SW480 (cell line): ENCODE data around the gene TBL1XR1.

Experiments
- DNase-seq: peaks from one replicate; pipeline ENCODE4 v3.0.0-alpha.2; 2016; ENCODE audit warnings: low spot score

Gene TBL1XR1

DNA sequence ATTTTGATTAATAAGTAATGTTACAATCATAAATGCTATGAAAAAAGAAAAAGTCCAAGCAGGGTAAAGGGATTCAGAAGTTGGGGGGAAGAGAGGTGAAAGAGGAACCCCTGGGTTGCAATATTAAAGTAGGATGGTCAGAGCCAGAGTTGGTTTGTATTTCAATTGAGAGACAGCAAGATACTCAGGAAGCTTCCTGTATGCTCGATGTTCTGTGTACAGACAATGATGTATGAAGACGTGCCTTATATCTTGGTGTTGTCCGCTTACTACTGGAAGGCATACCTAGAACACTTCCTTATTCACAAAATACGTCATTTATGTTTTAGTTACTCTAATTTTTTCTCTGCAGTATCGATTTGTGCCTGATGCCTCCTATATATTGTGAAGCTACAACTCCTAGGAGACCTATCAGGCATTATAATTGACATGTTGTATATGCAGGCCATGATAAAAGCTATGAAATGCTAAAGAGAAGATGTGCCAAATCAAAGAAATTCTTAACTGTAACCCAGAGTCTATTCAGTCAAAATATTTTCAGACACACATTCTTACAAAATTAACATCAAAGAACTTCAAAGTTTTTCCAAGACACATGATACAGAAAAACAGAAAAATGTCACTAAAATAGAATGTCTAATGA, 87.5 kb downstream of the TBL1XR1 start:
- DNase-seq, result no peak

DNA sequence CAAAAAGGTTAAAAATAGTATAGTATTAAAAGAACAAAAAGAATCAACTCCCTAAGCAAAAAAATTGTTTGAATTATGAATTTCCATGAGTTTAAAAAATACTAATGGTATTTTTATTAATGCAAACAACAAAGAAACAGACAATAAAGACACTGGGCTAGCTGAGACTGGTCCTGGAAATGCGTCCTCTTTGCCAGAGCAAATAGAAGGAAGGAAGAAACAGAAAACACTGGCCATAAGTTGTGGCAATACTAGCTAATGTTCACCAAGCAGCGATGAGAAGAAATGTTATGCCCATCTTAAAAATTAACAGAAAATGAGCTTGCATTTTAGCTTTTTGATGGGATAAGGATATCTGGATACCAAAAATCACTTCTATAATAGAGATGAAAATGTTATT, 88.6 kb downstream of the TBL1XR1 start:
- no peak for DNase-seq

DNA sequence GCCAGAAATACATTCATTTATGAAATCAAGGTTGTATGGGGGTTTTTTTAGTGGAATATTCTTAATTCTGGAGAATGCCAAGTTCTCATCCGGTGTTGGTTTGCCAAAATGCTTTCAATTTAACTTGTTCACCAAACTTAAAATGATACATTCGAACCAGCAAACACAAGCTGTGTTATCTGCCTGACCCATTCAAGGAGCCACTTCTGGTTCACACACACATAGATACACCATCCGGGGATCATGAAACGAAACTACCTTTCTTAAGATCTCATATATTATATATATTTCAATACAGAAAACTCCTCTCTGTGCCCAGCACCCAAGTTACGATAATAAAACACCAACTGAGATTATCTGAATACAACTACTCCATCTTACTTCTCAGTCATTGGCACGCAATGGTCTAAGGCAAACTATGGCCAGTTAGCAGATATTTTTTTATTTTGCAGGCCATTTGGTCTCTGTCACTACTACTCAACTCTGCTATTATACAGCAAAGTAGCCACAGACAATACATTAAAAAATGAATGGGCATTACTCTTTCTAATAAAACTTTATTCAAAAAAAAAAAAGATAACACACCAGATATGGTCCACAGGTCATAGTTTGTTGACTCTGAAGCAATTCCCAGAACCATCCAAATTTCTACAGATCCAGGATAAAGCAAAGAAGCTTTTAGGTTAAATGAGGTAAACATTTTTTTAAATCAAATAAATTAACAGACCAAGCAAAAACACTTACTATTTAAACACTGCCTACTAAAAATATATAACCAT, 89.6 kb downstream of the TBL1XR1 start:
- DNase-seq, result no peak

DNA sequence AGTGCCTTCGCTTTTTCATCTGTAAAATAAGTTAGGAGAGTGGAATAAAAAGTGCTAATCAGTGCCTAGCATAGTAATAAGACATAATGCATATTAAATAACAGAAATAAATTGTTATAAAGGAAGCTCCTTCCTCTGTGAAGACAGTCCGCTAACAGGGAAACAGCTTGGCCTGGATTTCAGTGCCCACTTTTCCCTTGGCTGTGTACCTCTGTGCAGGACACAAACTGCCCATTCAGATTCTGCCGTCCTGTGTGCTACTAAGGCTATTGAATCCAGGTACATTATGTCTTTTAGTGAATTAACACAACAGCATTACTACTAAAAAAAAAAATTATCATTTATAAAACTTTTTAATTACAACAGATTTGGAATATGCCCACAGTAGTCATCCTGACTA, 90.7 kb downstream of the TBL1XR1 start:
- DNase-seq, result no peak

DNA sequence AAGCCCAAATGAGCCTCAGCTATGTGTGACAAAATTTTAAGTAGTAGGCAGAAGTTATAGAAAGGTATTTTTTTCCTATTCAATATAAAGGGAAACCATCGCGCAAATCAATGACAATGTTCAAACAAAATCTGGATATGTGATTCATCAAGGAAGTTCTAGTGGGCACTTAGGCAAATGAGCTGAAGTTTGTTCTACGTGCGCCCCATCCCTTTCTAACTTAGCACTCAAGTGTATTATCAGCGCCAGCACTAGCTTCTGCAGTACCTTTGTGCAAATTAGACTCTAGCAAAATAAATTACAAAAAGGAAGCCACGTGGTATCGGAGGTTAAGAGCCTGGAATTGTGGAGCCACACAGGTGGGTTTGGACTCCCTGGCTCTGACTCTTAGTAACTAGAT, 91.1 kb downstream of the TBL1XR1 start:
- peak; percentile 11 for DNase-seq

DNA sequence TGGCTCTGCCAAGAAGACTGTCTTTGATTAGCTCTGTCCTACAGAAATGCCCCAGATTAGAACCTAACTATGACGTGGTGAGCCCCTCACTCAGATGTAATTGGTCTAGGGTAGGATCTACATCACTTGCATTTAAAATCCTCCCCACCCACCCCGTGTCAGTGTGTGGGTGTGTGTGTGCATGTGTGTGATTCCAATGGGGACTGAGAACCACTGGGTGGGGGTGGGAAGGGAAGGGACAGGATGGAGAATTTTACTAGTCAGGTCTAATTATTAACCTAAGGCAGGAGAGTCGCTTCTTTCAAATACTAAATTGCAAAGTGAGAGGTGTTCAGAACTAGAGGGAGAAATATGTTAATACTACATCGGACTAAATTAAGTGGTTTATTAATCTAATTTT, 91.7 kb downstream of the TBL1XR1 start:
- DNase-seq, result no peak

DNA sequence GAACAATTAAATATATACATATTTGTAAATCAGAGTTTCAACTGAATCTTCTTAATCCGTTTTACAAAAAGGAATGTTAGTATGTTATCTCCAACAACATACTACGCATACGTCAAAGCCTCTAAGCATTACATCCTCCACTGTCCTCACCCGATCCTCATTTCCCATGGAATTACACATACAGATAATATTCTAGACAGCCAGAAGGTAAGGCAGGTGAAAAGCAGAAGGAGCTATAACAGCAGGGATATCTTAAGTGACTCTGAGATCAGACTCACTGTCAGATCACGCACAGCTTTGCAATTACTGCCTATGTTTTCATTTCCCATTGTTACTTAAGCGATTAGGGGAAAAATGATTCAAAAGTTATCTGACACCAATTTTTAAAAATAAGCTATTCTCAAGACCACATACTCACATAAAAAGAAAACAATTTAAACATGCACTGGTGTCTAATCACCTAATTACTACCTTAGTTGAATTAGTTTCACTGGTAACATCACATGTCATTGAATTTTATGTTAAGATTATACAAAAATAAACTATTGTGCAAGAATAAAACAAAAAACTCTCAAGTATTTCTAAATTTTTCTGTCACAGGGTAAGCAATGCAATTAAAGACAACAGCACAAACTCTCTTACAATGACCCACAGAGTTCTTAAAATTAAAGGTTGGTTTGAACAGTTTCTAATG, 92.8 kb downstream of the TBL1XR1 start:
- DNase-seq, result no peak

DNA sequence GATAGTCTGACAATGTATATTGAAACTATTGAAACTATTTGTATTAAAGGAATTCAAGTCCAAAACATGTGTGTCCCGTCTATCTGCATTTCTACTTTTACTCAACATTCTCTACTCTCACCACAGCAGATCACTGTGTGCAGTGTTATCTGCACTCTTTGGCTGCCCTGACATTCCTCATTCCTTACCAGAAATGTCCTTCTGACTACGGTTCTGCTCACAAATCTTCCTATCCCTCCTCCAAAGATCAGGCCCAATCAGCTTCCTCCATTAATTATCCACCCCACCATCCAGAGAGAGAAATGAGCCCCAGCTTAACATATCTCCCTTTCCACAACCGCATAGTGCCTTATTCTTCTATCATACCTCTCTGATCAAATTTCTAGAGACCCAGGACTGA, 94.7 kb downstream of the TBL1XR1 start:
- DNase-seq, result no peak

DNA sequence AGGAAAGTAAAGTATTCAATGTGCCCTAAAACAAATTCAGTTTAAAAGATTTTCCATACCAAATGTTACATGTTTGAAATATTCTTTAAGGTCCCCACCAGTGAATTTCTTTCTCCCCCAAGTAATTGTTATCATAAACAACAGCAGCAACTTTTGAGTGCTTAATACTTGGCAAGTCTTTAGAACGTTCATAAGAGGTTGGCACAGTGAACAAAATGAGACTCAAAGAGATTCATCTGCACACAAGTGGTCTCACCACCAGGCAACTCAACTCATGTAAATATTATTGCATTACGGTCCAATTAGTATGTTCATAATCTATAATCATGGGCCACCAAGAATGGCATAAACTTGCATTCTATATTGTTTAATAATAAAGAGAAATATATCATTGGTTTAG, 98.7 kb downstream of the TBL1XR1 start:
- no peak for DNase-seq

DNA sequence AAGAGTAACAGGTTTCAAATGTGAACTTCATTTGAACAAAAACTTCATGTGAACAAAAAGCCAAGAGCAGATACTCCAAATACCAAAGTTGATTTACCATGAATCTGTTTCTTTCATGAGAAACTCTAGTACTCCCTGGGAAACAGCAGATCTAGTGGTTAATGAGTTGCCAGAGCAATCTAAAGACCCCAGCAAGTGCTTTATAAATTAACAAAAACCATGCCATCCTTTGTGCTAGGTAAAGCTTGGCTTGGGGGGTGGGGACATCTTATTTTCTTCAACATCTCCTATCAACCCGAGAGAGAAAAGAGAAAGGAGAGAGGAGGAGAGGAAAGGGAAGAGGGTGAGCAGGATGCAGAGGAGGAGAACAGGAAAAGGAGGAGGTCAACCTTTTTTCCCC, 100.7 kb downstream of the TBL1XR1 start:
- no peak for DNase-seq

DNA sequence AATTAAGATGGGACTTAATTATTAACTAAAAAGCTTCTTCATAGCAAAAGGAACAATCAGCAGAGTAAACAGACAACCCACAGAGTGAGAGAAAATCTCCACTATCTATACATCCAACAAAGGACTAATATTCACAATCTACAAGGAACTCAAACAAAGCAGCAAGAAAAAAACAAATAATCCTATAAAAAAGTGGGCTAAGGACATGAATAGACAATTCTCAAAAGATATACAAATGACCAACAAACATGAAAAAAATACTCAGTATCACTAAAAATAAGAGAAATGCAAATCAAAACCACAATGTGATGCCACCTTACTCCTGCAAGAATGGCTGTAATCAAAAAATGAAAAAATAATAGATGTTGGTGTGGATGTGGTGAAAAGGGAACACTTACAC, 103.3 kb downstream of the TBL1XR1 start:
- no peak for DNase-seq

DNA sequence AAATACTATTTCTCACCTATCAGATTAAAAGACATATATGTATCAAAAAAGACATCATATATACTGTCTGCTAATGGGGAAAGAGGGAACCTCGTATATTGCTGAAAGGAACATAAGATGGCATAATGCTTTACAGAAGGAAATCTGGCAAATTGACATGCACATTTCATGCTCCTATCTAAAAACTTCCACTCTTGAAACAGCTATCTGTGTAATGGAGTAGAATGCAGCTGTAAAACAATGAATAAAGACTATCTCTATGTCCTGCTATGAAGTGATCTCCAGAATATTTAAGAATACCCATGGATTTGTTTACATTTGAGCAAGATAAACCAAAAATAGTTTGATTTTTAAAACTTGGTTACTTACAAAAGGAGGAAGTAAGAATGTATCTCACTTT, 107.4 kb downstream of the TBL1XR1 start:
- no peak for DNase-seq

DNA sequence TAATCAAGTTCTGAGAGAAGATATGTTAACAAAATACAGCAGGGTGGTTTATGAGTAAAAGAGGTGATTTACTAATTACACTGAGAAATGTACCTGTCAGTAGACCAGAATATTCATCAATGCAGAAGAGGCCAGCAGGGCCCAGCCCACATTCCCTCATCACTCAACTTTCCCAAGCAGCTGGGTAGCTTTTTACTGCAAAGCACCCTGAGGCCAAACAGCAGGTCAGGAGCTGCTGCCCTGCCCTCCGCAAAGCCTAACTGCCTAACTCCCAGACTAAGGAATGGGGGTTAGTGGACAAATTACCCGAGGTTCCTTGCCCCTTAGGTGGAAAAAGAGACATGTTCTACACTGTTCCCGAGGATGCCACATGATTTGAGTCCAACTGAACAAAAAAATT, 108.2 kb downstream of the TBL1XR1 start:
- DNase-seq, result no peak

DNA sequence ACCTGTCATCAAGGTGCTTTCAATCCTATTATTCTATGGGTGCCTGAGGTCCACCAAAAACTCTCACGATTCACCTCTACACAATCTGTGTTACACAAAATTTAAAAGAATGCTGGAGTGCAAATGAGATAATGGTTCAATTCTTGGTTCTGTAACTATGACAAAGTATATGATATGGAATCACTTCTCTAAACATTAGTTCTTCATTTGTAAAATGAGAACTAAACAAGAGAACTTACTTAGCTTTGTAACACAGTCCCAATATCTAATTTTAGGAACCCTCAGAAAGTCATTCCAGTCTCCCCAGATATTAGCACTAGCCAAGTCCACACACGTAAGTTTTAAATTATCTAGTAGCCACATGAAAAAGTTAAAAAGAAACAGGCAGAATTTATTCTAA, 111.5 kb downstream of the TBL1XR1 start:
- no peak for DNase-seq

DNA sequence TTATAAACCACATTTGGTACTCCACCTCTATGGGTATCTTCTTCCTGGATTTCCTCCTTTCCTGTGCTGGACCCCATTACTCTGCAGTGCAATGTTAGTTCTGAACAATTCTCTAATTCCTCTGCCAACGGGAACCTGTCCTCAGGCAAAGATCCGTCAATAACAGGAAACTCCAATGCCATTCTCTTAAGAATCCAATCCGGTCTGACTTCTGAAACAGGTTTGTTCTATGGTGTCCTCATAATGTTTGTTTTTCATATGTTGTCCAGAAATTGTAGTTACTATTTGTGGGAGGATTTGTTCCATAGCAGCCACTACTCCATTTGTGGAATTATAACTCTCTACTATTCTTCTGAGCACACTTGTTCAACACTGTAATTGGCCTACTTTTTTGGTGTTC, 112.7 kb downstream of the TBL1XR1 start:
- no peak for DNase-seq

DNA sequence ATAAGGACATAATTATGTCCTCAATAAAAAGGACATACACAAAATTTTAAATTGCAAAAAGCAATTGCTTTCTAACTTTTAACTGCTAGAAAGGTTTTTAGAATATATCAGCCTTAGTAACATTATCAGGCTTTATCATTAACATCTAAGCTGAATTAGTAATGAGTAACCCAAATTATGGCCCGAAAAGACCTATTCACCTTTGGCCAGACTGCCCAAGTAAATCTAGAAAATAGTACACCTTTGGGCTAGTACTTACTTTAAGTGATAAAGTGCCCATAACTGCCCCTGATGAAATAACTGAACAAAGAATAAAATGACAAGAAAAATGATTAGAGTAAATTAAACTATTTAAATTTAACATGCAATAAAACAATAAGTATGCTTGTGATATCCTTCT, 117.2 kb downstream of the TBL1XR1 start:
- no peak for DNase-seq

DNA sequence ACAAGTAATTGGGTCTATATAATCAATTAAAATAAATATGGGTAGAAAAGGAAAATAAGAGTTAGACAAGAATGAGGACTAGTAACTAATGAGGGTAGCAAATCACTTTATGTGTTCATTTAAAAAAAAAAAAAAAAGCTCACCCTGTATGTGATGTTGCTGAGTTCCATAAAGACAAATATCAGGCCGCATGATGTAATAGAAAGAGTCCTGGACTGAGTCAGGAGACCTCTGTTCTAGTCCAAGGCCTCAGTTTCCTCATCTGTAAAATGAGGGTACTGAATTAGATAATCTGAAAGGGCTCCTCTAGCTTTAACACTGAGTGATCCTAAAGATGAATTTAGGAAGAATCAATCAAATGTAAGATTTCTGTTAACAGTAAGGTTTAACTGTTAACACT, 117.6 kb downstream of the TBL1XR1 start:
- DNase-seq, result no peak

DNA sequence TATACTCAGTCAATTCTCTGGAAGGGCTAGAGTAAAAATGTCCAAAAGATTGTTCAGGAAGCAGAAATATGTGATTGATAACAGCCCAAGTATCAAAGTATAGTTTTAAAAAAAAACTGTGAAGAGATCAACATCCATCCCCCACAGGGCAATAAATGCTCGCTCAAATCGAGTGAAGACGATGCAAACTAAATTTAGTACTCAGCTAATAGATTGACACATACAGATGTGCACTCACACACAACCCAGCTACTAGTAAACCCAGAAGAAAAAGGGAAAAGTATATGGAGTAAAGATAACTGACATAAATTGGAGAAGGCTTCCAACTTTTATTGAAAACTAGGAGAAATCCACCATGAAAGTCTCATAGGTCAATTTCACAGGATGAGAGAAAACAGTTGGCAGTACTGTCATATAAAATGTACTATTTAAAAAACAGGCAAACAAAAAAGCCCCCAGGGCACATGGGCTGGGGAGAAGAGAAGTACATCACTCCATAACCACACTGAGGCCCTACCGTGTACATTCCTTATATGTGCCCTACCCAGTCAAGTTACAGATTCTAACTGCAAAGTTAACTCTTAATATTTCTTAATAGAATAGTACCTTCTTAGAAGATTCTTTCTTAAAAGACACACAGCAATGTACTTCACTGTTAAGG, 125.7 kb downstream of the TBL1XR1 start:
- no peak for DNase-seq

DNA sequence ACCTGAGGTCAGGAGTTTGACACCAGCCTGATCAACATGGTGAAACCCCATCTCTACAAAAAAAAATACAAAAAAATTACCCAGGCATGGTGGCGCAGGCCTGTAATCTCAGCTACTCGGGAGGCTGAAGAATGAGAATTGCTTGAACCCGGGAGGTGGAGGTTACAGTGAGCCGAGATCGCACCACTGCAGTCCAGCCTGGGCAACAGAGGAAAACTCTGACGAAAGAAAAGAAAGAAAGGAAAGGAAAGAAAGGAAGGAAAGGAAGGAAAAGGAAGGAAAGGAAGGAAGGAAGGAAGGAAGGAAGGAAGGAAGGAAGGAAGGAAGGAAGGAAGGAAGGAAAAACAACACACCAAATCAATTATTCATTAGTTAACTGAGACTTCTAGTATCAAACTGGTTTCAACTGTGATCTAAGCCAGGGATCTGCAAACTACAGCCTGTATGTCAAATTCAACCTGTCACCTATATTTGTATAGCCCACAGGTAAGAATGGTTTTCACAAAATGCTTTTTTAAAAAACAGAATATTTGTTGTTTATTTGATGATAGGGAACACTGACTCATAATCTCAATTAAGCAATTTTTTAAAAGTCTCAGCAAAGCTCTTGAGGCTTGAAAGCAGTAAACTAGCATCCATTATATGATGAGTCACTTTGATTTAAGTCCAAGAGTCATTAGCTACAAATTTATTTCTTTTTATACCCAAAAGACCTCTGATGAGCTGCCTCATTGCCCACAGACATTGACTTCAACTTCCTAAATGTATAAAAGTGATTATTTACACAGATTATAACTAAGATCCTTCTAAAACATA, 127.6 kb downstream of the TBL1XR1 start:
- no peak for DNase-seq

DNA sequence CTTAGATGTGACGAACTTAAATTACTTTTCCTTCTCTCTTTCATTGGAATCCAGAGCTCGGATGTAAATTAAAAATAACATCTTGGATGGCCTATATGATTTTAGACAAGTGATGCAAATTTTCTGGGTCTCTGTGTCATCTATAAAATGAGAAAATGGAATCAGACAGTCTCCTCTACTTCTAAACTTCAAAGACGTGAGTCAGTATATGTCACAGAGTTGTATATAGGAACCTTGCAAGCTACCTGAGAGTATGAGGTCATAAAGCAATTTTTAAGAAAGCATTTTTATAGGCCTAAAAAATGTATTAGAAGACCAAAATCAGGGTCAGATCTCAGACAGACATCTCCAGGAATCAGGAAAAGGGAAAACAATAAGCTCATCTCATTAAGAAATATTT, 128.3 kb downstream of the TBL1XR1 start:
- no peak for DNase-seq

DNA sequence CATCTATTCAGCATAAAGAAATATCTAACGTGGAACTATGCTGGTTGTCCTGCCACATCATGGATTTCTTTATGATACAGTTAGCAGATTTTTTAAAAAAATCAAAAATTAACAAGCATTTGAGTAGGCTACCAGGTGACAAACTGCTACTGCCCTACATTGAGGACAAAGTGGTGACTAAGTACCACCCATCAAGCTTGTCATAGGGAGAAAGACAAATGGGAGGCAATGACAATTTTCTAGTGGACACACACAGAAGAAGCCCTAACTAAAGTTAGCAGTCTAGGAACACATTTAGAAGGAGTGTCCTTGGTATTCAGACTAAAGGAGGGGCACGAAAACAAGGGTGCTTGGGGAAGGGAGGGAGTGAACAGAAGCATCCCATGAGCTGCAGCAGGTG, 131.2 kb downstream of the TBL1XR1 start:
- DNase-seq, result no peak
